Osteocyte (in vitro differentiated cells): Measurements from ENCODE around the gene AFAP1. TPM values are rescaled to one million over a fixed set of nuclear protein-coding genes. Genes with fewer than 3 reads are reported as not detected.

Source experiments
- DNase-seq: peaks from one replicate; pipeline ENCODE4 v3.0.0; 2021; ENCODE audit warnings: mixed read lengths; ENCODE audit not compliant: unreplicated experiment; ENCODE audit errors: extremely low spot score
- H3K27ac Mint-ChIP-seq: one replicate; pipeline ENCODE4 v1.8.0; 2021; ENCODE audit warnings: mild to moderate bottlenecking, mixed read lengths; ENCODE audit not compliant: unreplicated experiment
- H3K27me3 Mint-ChIP-seq: one replicate; pipeline ENCODE4 v1.8.0; 2021; ENCODE audit warnings: mixed read lengths; ENCODE audit not compliant: unreplicated experiment
- H3K36me3 Mint-ChIP-seq: one replicate; pipeline ENCODE4 v1.8.0; 2021; ENCODE audit warnings: mixed read lengths; ENCODE audit not compliant: unreplicated experiment
- H3K4me1 Mint-ChIP-seq: one replicate; pipeline ENCODE4 v1.8.0; 2021; ENCODE audit warnings: mixed read lengths; ENCODE audit not compliant: unreplicated experiment
- H3K4me3 Mint-ChIP-seq: one replicate; pipeline ENCODE4 v1.8.0; 2021; ENCODE audit warnings: mild to moderate bottlenecking, moderate library complexity, mixed read lengths; ENCODE audit not compliant: unreplicated experiment
- H3K9me3 Mint-ChIP-seq: one replicate; pipeline ENCODE4 v1.8.0; 2021; ENCODE audit warnings: mixed read lengths; ENCODE audit not compliant: unreplicated experiment
- total RNA-seq: library from RNA; stranded (reverse); gene quantifications from 2 replicates; pipeline ENCODE4 v1.2.1, GENCODE V29; 2021
- TF ChIP-seq, protein P1 (sequence below): fragments of 200-600 bp; sonication (generic); IDR thresholded peaks from 2 replicates; pipeline ENCODE4 v1.5.0; 2021; ENCODE audit warnings: antibody characterized with exemption, mild to moderate bottlenecking, moderate library complexity

Gene AFAP1
- total RNA-seq, 1 donor from 2014 or later = 66.9 TPM

- Mint-ChIP-seq H3K4me1 (peaks cover 7% of the 10 kb centered on the region), H3K4me3 (no peak overlapping the region), H3K36me3 (no peaks in the 10 kb centered on the region)
These were observed 21.4 kb upstream of the AFAP1 start for GRCh38 chr4:7960790-7961655.

DNA sequence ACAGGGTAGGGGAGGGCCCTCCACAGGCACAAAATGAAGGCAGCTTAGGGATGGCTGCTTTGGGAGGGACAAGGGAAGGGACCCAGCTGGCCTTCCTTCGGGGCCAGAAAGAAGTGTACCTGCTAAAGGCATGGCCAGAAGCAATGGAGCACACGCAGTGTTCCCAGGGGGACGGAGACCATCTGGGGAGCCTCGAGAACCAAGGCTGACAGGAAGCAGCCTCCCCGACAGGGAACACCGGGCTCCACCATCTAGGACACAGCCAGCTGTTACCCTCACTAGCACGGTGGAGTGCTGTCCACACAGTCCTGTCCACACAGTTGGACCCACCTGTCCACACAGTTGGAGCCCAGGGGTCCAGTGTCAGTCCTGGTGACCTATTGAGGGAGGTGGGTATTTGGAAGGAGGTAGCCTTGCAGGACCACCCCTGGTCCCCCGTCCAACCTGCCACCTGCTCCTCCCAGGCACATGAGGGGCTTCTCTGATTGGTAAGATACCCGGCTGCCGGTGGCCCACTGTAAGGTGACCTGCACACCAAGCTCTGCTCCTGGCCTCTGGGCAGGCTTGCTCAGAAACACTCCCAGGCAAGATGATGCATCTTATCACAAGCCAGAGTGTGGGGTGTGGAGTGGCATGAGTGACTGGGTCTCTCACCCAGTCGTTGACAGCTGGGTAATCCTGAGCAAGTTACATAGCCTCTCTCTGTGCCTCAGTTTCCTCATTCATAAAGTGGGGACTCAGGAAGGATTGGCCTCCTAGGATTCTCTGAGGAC is 20.5 kb upstream of the AFAP1 start:
- no peak for DNase-seq
- TF ChIP-seq, protein P1, sequence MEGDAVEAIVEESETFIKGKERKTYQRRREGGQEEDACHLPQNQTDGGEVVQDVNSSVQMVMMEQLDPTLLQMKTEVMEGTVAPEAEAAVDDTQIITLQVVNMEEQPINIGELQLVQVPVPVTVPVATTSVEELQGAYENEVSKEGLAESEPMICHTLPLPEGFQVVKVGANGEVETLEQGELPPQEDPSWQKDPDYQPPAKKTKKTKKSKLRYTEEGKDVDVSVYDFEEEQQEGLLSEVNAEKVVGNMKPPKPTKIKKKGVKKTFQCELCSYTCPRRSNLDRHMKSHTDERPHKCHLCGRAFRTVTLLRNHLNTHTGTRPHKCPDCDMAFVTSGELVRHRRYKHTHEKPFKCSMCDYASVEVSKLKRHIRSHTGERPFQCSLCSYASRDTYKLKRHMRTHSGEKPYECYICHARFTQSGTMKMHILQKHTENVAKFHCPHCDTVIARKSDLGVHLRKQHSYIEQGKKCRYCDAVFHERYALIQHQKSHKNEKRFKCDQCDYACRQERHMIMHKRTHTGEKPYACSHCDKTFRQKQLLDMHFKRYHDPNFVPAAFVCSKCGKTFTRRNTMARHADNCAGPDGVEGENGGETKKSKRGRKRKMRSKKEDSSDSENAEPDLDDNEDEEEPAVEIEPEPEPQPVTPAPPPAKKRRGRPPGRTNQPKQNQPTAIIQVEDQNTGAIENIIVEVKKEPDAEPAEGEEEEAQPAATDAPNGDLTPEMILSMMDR = no peak
- peaks cover 7% of the 10 kb centered on the region for H3K4me1 Mint-ChIP-seq
- H3K9me3 Mint-ChIP-seq = no peaks in the 10 kb centered on the region
- no peak overlapping the region for H3K27ac Mint-ChIP-seq
- H3K27me3 Mint-ChIP-seq = no peaks in the 10 kb centered on the region
- no peaks in the 10 kb centered on the region for H3K36me3 Mint-ChIP-seq
- H3K4me3 Mint-ChIP-seq = no peak overlapping the region

More at GRCh38 chr4:7960790-7961655, 21.4 kb upstream of the AFAP1 start:
- Mint-ChIP-seq H3K27ac (no peak overlapping the region), H3K27me3 (no peaks in the 10 kb centered on the region), H3K9me3 (no peaks in the 10 kb centered on the region)
- TF ChIP-seq, protein P1 = no peak
- DNase-seq = no peak

DNA sequence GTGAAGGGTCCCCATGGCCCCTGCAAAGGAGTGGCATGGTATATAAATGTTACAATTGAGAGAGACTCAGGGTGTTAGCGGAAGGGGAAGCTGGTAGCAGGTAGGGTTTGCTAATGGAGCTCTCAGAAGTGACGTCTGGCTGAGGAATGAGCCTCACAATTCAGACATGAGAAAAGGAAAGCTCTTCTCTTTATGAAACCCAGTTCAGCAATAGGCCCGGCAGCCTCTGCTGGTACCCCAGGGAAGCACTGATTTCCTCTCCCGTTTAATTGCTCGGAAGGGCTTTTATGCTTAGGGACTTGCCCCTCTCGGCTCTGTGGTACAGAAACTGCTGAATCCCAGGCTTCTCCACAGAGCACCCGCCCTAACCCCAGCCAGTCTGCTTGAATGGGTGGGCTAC is 19.4 kb upstream of the AFAP1 start:
- no peak for DNase-seq
- Mint-ChIP-seq H3K36me3 (no peaks in the 10 kb centered on the region), H3K9me3 (no peaks in the 10 kb centered on the region), H3K4me1 (peaks cover 7% of the 10 kb centered on the region), H3K27me3 (no peaks in the 10 kb centered on the region), H3K27ac (no peak overlapping the region), H3K4me3 (no peak overlapping the region)
- TF ChIP-seq, protein P1 = no peak

DNA sequence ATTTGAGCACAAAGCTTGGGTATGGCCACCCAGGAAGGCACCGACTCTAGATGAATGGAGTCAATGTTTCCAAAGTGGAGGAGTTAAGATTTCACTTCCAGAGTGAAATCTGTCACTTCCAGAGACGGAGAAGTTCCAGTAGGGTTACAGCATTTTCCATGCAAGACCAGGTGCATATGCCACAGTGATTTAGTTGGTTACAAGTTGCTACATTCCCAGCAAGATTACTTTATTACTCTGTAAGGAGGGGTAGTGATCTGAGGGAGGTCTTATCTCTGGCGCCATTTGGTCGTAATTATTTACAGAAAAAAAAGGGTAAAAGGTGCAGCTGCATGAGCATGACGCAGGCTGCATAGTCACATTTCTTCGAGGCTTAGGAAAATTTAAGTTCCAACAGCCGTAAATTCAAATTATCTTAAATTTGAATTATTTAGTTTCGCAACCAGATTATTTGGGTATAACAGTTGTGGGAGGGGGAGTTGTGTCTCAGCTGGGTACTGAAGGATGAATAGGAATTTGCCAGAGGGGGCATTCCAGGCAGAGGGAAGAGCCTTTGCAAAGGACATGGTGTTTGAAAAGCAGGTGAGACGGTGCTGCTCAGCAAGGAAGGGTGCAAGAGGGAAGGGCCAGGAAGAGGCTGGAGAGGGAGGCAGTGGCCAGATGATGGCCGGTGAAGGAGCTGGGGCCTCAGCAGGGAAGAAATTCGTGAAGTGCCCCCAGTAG is 17.4 kb upstream of the AFAP1 start:
- no peaks in the 10 kb centered on the region for H3K27me3 Mint-ChIP-seq
- H3K27ac Mint-ChIP-seq = no peak overlapping the region
- H3K36me3 Mint-ChIP-seq = no peaks in the 10 kb centered on the region
- TF ChIP-seq, protein P1 = no peak
- H3K4me1 Mint-ChIP-seq = peaks cover 4% of the 10 kb centered on the region
- no peak for DNase-seq
- H3K9me3 Mint-ChIP-seq = no peaks in the 10 kb centered on the region
- no peak overlapping the region for H3K4me3 Mint-ChIP-seq
